GM18909 (cell line): ENCODE measurements around the gene NPSR1.

Experiments used
- ATAC-seq: cut with Tn5 transposase; IDR thresholded peaks from one replicate; pipeline ENCODE4 v1.9.1; 2021; ENCODE audit warnings: mild to moderate bottlenecking; ENCODE audit not compliant: unreplicated experiment, poor library complexity

The NPSR1 gene

GRCh38 chr7:34719636-34720035 lies 61.6 kb downstream of the NPSR1 start:
- no peak for ATAC-seq

GRCh38 chr7:34720289-34720688 lies 62.3 kb downstream of the NPSR1 start:
- no peak for ATAC-seq

- no peak for ATAC-seq
Observed at GRCh38 chr7:34723338-34723737, 65.3 kb downstream of the NPSR1 start.

- no peak for ATAC-seq
Observed at GRCh38 chr7:34723866-34724490, 66.0 kb downstream of the NPSR1 start.

- no peak for ATAC-seq
Observed at GRCh38 chr7:34726221-34726620, 68.2 kb downstream of the NPSR1 start.

- no peak for ATAC-seq
Observed at GRCh38 chr7:34727464-34727995, 69.5 kb downstream of the NPSR1 start.

- ATAC-seq = no peak
Observed at GRCh38 chr7:34728156-34728555, 70.1 kb downstream of the NPSR1 start.

- no peak for ATAC-seq
Observed at GRCh38 chr7:34734771-34735170, 76.8 kb downstream of the NPSR1 start.

GRCh38 chr7:34735526-34735925 lies 77.5 kb downstream of the NPSR1 start:
- ATAC-seq = no peak

- no peak for ATAC-seq
Observed at GRCh38 chr7:34739651-34740300, 81.8 kb downstream of the NPSR1 start.

GRCh38 chr7:34740840-34741239 lies 82.8 kb downstream of the NPSR1 start:
- ATAC-seq = no peak

GRCh38 chr7:34747176-34747781 lies 89.3 kb downstream of the NPSR1 start:
- peak; percentile 57 for ATAC-seq

GRCh38 chr7:34747867-34748727 lies 90.1 kb downstream of the NPSR1 start:
- peak; percentile 37 for ATAC-seq

- ATAC-seq = no peak
Observed at GRCh38 chr7:34748728-34749089, 90.7 kb downstream of the NPSR1 start.

- no peak for ATAC-seq
Observed at GRCh38 chr7:34749446-34749845, 91.4 kb downstream of the NPSR1 start.

GRCh38 chr7:34750209-34750608 lies 92.2 kb downstream of the NPSR1 start:
- no peak for ATAC-seq

- no peak for ATAC-seq
Observed at GRCh38 chr7:34750636-34751035, 92.6 kb downstream of the NPSR1 start.

- ATAC-seq = peak; percentile 32
Observed at GRCh38 chr7:34751725-34752643, 94.0 kb downstream of the NPSR1 start.

- peak; percentile 43 for ATAC-seq
Observed at GRCh38 chr7:34752929-34753328, 94.9 kb downstream of the NPSR1 start.

GRCh38 chr7:34755008-34755407 lies 97.0 kb downstream of the NPSR1 start:
- peak; percentile 45 for ATAC-seq
